ENCODE data around the gene NEURL2. TPM values are rescaled to one million over a fixed set of nuclear protein-coding genes. Genes with fewer than 3 reads are reported as not detected.
A peak's percentile ranks its signal among the peaks of the same experiment; 100 is the strongest.
"Not testable (repeated sequence)": the region's sequence is repeated elsewhere in the genome, so short reads cannot be mapped to it uniquely, and the experiment has no call there.

Gene NEURL2
- polyA plus RNA-seq, 3 donors = 4.7 to 9.8 (median 7.5) TPM

DNA sequence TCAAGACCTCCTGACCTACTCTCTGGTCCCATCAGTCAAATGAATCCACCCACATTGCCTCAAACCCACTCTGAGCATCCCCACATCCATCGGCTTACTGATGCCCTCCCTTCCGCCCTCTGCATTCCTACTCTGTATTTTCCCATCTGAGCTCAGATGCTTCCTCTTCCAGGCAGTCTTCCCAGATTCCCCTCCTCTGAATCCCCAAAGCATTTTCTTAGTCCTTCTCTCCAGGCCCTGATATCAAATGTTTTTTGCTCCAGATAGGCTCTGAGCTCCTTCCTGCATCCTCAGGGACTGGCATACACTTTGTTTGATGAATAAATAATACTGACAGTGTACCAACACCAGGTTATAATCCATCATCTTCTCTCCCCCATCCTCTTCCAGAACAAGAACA is 17.1 kb upstream of the NEURL2 start:
- DNase-seq (ENCODE audit: extremely low read depth in 1 of 11, low read depth in 9 of 11, low spot score in 4 of 11) = no peak

- DNase-seq (ENCODE audit: extremely low read depth in 1 of 11, low read depth in 9 of 11, low spot score in 4 of 11) = no peak
Measured at GRCh38 chr20:45907219-45907948, 16.4 kb upstream of the NEURL2 start.

- DNase-seq (ENCODE audit: extremely low read depth in 1 of 11, low read depth in 9 of 11, low spot score in 4 of 11) = no peak
Measured at GRCh38 chr20:45905505-45906079, 14.6 kb upstream of the NEURL2 start.

- DNase-seq (ENCODE audit: extremely low read depth in 1 of 11, low read depth in 9 of 11, low spot score in 4 of 11) = no peak
Measured at GRCh38 chr20:45904583-45905504, 13.8 kb upstream of the NEURL2 start.

- DNase-seq (ENCODE audit: extremely low read depth in 1 of 11, low read depth in 9 of 11, low spot score in 4 of 11) = no peak
Measured at GRCh38 chr20:45902199-45902701, 11.2 kb upstream of the NEURL2 start.

GRCh38 chr20:45901332-45901731 is 10.3 kb upstream of the NEURL2 start:
- DNase-seq (ENCODE audit: extremely low read depth in 1 of 11, low read depth in 9 of 11, low spot score in 4 of 11) = not testable (repeated sequence)

GRCh38 chr20:45899046-45899835 is 8.2 kb upstream of the NEURL2 start:
- DNase-seq (ENCODE audit: extremely low read depth in 1 of 11, low read depth in 9 of 11, low spot score in 4 of 11) = no peak

DNA sequence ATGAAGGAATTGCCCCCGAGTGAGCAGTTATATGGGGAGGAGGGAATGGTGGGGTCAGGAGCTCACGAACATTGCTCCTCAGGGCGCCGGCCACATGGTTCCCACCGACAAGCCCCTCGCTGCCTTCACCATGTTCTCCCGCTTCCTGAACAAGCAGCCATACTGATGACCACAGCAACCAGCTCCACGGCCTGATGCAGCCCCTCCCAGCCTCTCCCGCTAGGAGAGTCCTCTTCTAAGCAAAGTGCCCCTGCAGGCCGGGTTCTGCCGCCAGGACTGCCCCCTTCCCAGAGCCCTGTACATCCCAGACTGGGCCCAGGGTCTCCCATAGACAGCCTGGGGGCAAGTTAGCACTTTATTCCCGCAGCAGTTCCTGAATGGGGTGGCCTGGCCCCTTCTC is 7.3 kb upstream of the NEURL2 start:
- DNase-seq (ENCODE audit: extremely low read depth in 1 of 11, low read depth in 9 of 11, low spot score in 4 of 11) = no peak

- no peak for DNase-seq (ENCODE audit: extremely low read depth in 1 of 11, low read depth in 9 of 11, low spot score in 4 of 11)
Measured at GRCh38 chr20:45897692-45898091, 6.7 kb upstream of the NEURL2 start.

GRCh38 chr20:45897289-45897688 is 6.3 kb upstream of the NEURL2 start:
- no peak for DNase-seq (ENCODE audit: extremely low read depth in 1 of 11, low read depth in 9 of 11, low spot score in 4 of 11)

DNA sequence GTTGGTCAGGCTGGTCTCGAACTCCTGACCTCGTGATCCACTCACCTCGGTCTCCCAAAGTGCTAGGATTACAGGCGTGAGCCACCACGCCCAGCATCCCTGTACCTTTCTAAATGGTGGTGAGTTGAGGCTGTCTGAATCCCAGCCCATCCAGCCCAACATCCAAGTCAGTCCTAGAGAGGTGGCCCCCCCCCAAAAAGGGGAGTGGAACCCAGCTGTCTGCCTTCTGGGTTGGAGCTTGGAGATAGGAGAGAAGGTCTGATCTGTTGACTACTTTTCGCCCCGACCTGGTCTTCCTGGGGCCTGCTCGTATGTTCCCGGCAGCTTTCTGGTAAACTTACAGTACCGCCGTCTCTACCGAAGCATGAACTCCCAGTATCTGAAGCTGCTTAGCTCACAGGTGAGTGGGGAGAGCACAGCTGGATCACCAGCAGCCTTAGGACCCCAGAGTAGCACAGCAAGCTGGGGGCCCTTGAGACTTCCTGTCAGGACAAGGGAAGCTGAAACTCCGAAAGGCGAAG is 5.7 kb upstream of the NEURL2 start:
- DNase-seq (ENCODE audit: extremely low read depth in 1 of 11, low read depth in 9 of 11, low spot score in 4 of 11) = no peak

- DNase-seq (ENCODE audit: extremely low read depth in 1 of 11, low read depth in 9 of 11, low spot score in 4 of 11) = no peak
Measured at GRCh38 chr20:45894797-45895196, 3.8 kb upstream of the NEURL2 start.

GRCh38 chr20:45893831-45894230 is 2.8 kb upstream of the NEURL2 start:
- DNase-seq (ENCODE audit: extremely low read depth in 1 of 11, low read depth in 9 of 11, low spot score in 4 of 11) = no peak

GRCh38 chr20:45892828-45893500 is 2.0 kb upstream of the NEURL2 start:
- DNase-seq (ENCODE audit: extremely low read depth in 1 of 11, low read depth in 9 of 11, low spot score in 4 of 11) = no peak

DNA sequence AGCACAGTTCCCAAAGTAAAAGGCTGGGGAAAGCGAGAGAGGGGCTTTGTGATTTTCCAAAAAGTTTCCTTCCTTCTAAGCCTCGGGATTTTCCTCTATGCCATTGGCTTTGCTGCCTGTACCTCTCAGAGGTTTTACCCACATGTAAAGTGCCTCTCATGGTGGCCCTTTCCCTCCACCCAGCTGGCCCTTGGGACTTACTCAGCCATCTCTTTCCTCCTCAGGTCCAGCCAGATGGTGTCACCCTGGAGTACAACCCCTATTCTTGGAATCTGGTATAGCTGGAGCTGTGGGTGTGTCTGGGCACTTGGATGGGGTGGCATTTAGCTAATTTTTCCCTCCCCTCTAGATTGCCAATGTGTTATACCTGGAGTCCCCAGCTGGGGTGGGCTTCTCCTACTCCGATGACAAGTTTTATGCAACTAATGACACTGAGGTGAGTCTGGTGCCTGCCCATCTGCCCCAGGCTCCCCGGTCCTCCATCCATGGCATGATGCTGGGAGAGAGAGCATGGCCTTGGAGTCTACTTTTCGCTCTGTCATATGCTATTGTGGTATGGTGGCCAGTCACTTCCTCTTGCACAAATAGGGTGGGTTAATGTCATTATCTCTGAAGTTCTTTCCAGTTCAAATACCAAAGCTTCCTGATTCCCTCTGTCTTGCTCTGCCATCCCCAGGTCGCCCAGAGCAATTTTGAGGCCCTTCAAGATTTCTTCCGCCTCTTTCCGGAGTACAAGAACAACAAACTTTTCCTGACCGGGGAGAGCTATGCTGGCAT is 1.2 kb upstream of the NEURL2 start:
- DNase-seq (ENCODE audit: extremely low read depth in 1 of 11, low read depth in 9 of 11, low spot score in 4 of 11) = no peak

GRCh38 chr20:45890077-45890984 is 677 bp downstream of the NEURL2 start:
- peak in 10 of 11 donors; percentile 62 to 88 (median 79) for DNase-seq (ENCODE audit: extremely low read depth in 1 of 11, low read depth in 9 of 11, low spot score in 4 of 11)
